Measurements from ENCODE around the gene CLEC4G.

DNA sequence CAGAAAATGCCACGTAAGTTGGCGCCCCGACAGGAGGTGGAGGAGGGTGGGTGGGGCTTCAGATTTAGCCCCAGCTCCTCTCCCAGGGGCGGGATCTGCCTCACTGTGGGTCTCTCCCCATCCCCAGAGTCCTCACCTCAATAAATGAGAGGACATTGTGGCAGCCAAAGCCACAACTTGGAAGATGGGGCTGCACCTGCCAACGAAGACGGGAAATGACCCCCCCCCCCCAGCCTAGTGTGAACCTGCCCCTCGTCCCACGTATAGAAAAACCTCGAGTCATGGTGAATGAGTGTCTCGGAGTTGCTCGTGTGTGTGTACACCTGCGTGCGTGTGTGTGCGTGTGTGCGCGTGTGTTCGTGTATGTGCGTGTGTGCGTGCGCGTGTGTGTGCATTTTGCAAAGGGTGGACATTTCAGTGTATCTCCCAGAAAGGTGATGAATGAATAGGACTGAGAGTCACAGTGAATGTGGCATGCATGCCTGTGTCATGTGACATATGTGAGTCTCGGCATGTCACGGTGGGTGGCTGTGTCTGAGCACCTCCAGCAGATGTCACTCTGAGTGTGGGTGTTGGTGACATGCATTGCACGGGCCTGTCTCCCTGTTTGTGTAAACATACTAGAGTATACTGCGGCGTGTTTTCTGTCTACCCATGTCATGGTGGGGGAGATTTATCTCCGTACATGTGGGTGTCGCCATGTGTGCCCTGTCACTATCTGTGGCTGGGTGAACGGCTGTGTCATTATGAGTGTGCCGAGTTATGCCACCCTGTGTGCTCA is 52.7 kb downstream of the CLEC4G start:
- TF ChIP-seq RNF2 (IDR thresholded peaks at IDR 0.05; ENCODE audit: borderline replicate concordance, low read depth) (no peak), POLR2A (IDR thresholded peaks at IDR 0.05; ENCODE audit: low read length) (no peak), KDM1A (IDR thresholded peaks at IDR 0.05; ENCODE audit: low read depth) (no peak), CHD2 (IDR thresholded peaks at IDR 0.05; ENCODE audit: low read length, partially characterized antibody) (no peak)
- TF ChIP-seq, protein P1, sequence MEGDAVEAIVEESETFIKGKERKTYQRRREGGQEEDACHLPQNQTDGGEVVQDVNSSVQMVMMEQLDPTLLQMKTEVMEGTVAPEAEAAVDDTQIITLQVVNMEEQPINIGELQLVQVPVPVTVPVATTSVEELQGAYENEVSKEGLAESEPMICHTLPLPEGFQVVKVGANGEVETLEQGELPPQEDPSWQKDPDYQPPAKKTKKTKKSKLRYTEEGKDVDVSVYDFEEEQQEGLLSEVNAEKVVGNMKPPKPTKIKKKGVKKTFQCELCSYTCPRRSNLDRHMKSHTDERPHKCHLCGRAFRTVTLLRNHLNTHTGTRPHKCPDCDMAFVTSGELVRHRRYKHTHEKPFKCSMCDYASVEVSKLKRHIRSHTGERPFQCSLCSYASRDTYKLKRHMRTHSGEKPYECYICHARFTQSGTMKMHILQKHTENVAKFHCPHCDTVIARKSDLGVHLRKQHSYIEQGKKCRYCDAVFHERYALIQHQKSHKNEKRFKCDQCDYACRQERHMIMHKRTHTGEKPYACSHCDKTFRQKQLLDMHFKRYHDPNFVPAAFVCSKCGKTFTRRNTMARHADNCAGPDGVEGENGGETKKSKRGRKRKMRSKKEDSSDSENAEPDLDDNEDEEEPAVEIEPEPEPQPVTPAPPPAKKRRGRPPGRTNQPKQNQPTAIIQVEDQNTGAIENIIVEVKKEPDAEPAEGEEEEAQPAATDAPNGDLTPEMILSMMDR (IDR thresholded peaks at IDR 0.05) = no peak
- TF ChIP-seq, protein P2, sequence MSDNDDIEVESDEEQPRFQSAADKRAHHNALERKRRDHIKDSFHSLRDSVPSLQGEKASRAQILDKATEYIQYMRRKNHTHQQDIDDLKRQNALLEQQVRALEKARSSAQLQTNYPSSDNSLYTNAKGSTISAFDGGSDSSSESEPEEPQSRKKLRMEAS (IDR thresholded peaks at IDR 0.05) = no peak
